Activated CD4-positive, alpha-beta T cell treated with anti-CD3 and anti-CD28 coated beads, Interleukin-2, amount 10 ng/mL, durations not matched to agents 24 days and 14 days (primary cell): Measurements from ENCODE around the gene DLG3. TPM values are rescaled to one million over a fixed set of nuclear protein-coding genes. Genes with fewer than 3 reads are reported as not detected.

Experiments used
- DNase-seq: peaks from one replicate; pipeline ENCODE4 v3.0.0; 2022
- H3K27ac Mint-ChIP-seq: one replicate; pipeline ENCODE4 v1.8.0; 2022; ENCODE audit warnings: mild to moderate bottlenecking, mixed read lengths
- H3K27me3 Mint-ChIP-seq: one replicate; pipeline ENCODE4 v1.8.0; 2022; ENCODE audit warnings: mixed read lengths
- H3K36me3 Mint-ChIP-seq: one replicate; pipeline ENCODE4 v1.8.0; 2022; ENCODE audit warnings: low read depth, mild to moderate bottlenecking, mixed read lengths
- H3K4me1 Mint-ChIP-seq: one replicate; pipeline ENCODE4 v1.8.0; 2021; ENCODE audit warnings: mixed read lengths
- H3K4me3 Mint-ChIP-seq: one replicate; pipeline ENCODE4 v1.8.0; 2022; ENCODE audit warnings: mild to moderate bottlenecking, moderate library complexity, mixed read lengths
- H3K9me3 Mint-ChIP-seq: one replicate; pipeline ENCODE4 v1.8.0; 2021; ENCODE audit warnings: mixed read lengths
- intact Hi-C: fragments of 100-400 bp; cut with micrococcal nuclease; formaldehyde crosslinking; loops from one replicate; pipeline ENCODE4 v1.15.1; 2023
- total RNA-seq: library from RNA; stranded (reverse); gene quantifications from 2 replicates; pipeline ENCODE4 v1.2.3, GENCODE V29; 2022

Gene DLG3
- total RNA-seq, 1 donor from 2014 or later, result 31.9 TPM

DNA sequence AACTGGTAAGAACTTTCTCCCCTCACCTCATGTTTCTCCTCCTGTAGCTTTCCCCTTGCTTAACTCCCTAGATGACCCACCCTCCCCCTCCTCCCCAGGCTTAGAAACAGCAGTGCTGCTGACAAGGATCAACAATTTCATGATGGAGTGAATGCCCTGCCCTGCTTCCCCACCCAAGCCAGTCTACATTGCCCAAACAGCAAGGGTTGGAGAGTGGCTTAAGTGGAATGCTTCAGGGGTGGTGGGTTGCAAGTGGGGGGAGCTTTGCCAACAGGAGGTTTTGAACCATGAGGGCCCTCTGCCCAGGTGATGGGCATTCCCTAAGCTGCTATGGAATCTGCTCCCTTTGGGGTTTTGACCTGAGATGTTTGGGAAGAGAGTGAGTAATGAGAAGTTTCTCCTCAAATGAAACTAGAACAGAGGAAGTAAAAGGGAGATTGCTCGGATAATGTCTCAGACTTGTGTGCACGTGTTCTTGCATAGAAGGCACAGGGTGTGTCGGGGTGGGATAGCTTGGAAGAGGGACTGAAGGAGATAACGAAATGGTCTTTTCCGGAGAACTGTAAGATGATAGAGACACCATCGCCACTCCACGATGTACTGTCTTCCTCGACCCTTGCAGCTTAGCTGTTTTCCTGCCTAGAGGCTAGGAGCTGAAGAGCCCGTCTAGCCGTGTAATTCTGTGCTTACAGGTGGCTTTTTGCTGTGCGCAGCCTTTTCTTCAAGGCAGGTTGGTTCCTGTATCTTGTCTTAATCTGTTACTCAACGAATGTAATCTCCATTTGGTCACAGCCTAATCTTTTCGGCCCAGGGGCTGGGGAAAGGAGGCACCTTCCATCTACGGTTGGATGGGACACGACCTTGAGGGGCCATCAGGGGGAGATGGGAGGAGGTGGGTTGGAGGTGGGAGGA, 11.4 kb upstream of the DLG3 start:
- Mint-ChIP-seq H3K4me3 (peak overlapping the region; percentile 93), H3K9me3 (no peaks in the 10 kb centered on the region), H3K27ac (peak overlapping the region; percentile 95), H3K4me1 (peaks cover 23% of the 10 kb centered on the region), H3K27me3 (peaks cover 6% of the 10 kb centered on the region), H3K36me3 (no peaks in the 10 kb centered on the region)
- no peak for DNase-seq
- intact Hi-C loops, result loop anchor here (5.0 to 10.0 kb wide), 3 partner anchors 96 to 542 kb away; partner anchors contain the start of gene KIF4A

DNA sequence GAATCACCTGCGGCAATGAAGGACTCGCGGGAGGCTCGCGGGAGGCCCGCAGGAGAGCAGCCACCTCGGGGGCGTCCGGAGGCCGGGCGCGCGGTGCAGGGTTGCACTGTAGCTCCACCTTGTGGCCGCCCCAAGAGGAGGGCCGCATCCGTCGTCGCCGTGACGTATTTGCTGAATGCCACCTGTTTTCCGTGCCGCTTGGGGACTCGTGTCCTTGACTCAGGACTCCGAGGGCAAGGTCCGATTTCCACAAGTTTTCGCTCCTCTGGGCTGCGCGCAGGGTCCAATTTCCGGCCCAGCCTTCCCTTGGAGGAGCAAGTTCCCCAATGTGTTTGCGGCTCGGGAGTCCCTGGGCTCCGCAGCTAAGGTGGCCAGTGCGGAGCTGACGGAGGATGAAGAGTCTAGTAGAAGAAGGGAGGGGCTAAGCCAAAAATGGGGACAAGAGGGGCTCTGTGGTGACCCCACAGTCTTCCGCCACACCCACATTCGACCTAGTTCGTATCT, 10.7 kb upstream of the DLG3 start:
- intact Hi-C loops, result loop anchor here (1.0 to 10.0 kb wide), 6 partner anchors 18 to 541 kb away; partner anchors contain the start of genes IGBP1 and KIF4A
- Mint-ChIP-seq H3K4me1 (peaks cover 30% of the 10 kb centered on the region), H3K36me3 (no peaks in the 10 kb centered on the region), H3K4me3 (peak overlapping the region; percentile 93), H3K27ac (peak overlapping the region; percentile 95), H3K9me3 (no peaks in the 10 kb centered on the region), H3K27me3 (peaks cover 6% of the 10 kb centered on the region)
- peak; percentile 92 for DNase-seq

DNA sequence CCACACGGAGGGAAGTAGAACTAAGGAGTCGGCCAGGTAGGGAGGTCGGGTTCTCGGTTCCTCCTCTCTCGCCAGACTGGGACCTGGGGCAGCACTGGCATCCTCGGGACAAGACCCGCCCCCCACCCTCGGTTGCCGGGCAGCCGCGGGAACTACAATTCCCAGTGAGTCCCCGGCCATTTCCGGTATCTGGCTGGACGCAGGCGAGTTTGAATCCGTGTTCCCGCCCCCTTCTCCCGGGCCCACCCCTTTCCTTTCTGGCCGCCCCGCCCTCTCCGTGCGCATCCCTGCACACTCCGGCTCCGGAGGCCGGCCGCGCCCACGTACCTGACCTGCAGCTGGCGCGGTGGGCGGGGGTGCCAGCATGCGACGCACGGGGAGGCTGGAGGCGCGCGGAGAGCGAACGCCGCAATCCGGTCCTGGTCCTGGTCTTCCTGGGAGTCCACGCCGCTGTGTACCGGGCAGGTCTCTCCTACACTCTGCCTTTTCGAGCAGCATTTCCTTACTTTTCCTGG, 10.2 kb upstream of the DLG3 start:
- peaks cover 34% of the 10 kb centered on the region for H3K4me1 Mint-ChIP-seq
- H3K9me3 Mint-ChIP-seq, result no peaks in the 10 kb centered on the region
- intact Hi-C loops, result loop anchor here (1.0 to 10.0 kb wide), 6 partner anchors 18 to 540 kb away; partner anchors contain the start of genes IGBP1 and KIF4A
- peak; percentile 85 for DNase-seq
- no peaks in the 10 kb centered on the region for H3K36me3 Mint-ChIP-seq
- peaks cover 8% of the 10 kb centered on the region for H3K27me3 Mint-ChIP-seq
- peak overlapping the region; percentile 93 for H3K4me3 Mint-ChIP-seq
- peak overlapping the region; percentile 95 for H3K27ac Mint-ChIP-seq

DNA sequence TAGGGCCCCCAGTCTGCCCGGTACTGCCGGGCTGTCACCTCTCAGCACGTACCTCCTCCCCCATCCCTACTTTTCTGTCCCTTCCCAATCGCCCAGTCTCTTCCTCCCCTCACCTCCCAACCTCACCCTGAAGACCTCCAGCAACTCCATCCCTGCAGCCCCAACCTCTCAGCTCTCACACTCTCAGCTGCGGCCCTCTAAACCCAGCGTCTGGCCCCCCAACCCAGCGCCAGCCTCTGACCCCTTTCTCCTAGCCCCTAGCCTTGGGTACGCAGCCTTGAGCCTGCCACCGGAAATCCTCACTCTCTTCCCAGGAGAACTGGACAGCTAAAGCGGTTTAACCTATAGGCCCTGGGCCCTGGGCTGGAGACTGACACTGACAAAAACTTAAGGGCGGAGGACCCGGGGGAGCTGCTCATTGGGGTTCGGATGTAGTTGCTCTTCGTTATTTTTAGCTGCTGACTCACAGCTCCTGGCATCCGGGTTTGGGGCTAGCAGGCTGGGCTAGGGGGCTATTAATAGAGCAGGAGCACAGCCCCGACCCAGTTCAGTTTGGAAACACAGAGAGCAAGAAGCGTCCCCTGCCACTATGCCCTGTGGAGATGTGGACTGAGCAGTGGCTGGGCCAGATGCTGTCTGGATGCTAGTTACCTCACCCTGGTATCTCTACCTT, 9.6 kb upstream of the DLG3 start:
- H3K4me3 Mint-ChIP-seq, result peak overlapping the region; percentile 84
- H3K36me3 Mint-ChIP-seq, result no peaks in the 10 kb centered on the region
- intact Hi-C loops, result loop anchor here (1.0 to 10.0 kb wide), 6 partner anchors 17 to 540 kb away; partner anchors contain the start of genes IGBP1 and KIF4A
- peaks cover 9% of the 10 kb centered on the region for H3K27me3 Mint-ChIP-seq
- H3K9me3 Mint-ChIP-seq, result no peaks in the 10 kb centered on the region
- H3K4me1 Mint-ChIP-seq, result peaks cover 34% of the 10 kb centered on the region
- peak overlapping the region; percentile 71 for H3K27ac Mint-ChIP-seq
- peak; percentile 62 for DNase-seq

DNA sequence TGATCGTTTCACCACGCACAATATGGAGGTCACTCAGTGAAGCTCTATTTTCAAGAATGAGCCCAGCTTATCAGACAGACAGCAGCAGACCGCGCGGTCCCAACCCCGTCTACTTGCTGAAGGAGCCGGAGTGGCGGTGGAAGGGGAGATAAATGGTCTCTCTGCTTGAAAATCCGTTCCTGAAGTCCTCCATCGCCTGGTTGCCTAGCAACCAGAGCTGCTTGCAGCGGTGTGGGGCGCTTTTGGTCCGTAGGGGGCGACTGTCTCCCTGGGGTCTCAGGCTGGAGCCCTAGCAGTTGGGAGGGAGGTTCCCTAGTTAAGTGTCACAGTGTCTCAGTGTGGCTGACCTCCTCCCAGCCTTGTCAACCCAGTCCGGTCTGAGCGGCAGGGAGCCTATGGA, 8.3 kb upstream of the DLG3 start:
- intact Hi-C loops, result loop anchor here (10.0 kb wide), 1 partner anchor 538 kb away; no protein-coding TSS in a partner anchor
- H3K4me3 Mint-ChIP-seq, result no peak overlapping the region

DNA sequence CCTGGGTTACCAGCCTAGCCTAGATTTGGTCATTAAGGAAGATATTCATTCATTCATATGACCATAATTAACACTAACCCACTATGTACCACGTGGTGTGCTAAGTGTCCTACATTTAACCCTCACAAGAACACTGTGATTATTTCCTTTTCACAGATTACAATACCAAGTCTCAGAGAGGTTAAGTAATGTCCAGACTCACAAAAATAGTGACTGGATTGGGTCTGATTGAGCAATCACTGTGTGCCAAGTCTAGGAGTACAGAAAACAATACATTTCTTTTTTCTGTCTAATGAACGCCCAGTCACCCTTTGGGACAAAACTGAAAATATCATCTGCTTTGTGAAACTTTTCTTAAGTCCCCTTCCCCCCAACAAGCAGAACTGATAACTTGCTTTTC, 7.6 kb upstream of the DLG3 start:
- no peaks in the 10 kb centered on the region for H3K36me3 Mint-ChIP-seq
- peaks cover 34% of the 10 kb centered on the region for H3K4me1 Mint-ChIP-seq
- intact Hi-C loops, result loop anchor here (10.0 kb wide), 1 partner anchor 538 kb away; no protein-coding TSS in a partner anchor
- no peaks in the 10 kb centered on the region for H3K9me3 Mint-ChIP-seq
- no peak for DNase-seq
- H3K27me3 Mint-ChIP-seq, result peaks cover 24% of the 10 kb centered on the region
- H3K27ac Mint-ChIP-seq, result no peak overlapping the region
- no peak overlapping the region for H3K4me3 Mint-ChIP-seq

More for the DNA sequence above, 8.3 kb upstream of the DLG3 start:
- DNase-seq, result peak; percentile 58
- Mint-ChIP-seq H3K27me3 (peaks cover 18% of the 10 kb centered on the region), H3K4me1 (peaks cover 34% of the 10 kb centered on the region), H3K36me3 (no peaks in the 10 kb centered on the region), H3K27ac (peak overlapping the region; percentile 58), H3K9me3 (no peaks in the 10 kb centered on the region)

DNA sequence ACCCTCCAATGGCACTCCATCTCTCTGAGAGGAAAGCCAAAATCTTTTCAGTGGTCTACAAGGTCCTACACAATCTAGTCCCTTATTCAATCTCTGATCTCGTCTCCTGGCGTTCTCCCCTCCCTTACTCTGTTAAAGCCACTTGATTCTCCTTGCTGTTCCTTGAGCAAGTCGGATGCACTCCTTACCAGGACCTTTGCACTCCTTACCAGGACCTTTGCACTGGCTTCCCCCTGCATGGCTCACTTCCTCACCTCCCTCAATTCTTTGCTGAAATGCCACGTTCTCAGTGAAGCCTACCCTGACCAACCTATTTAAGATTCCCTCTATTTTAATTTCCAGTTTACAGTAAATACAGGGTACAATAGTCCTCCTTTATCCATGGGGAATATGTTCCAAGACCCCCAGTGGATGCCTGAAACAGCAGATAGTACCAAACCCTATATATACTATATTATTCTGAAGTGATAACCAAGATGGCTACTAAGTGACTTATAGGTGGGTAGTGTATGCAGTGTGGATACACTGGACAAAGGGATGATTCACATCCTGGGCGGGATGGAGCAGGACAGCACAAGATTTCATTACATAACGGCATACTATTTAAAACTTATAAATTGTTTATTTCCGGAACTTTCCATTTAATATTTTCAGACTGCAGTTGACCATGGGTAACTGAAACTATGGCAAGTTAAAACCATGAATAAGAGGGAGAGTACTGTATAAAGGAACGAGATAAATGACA, 6.5 kb upstream of the DLG3 start:
- no peak for DNase-seq
- Mint-ChIP-seq H3K36me3 (no peaks in the 10 kb centered on the region), H3K27me3 (peaks cover 35% of the 10 kb centered on the region), H3K4me3 (no peak overlapping the region), H3K4me1 (peaks cover 33% of the 10 kb centered on the region), H3K27ac (no peak overlapping the region), H3K9me3 (no peaks in the 10 kb centered on the region)
- intact Hi-C loops, result loop anchor here (10.0 kb wide), 1 partner anchor 537 kb away; no protein-coding TSS in a partner anchor

DNA sequence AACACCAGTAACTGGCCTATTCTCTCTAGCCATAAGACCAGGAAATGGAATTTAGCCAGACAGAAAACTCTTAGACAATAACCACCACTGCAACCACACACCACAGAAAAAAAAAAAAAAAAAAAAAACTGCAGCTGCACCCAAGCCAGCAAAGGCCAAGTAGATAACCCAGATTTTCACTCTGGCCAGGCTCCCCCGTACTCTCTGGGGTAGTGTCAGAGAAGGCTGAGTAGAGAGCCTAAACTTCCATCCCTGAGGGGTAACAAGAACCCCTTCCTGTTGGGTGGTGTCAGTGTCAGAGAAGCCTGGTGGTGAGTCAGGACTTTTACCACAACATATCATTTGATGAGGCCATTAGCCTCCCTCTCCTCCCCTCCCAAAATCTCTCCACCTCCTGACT, 5.6 kb upstream of the DLG3 start:
- peaks cover 39% of the 10 kb centered on the region for H3K27me3 Mint-ChIP-seq
- no peak overlapping the region for H3K4me3 Mint-ChIP-seq
- intact Hi-C loops, result loop anchor here (10.0 kb wide), 1 partner anchor 536 kb away; no protein-coding TSS in a partner anchor

DNA sequence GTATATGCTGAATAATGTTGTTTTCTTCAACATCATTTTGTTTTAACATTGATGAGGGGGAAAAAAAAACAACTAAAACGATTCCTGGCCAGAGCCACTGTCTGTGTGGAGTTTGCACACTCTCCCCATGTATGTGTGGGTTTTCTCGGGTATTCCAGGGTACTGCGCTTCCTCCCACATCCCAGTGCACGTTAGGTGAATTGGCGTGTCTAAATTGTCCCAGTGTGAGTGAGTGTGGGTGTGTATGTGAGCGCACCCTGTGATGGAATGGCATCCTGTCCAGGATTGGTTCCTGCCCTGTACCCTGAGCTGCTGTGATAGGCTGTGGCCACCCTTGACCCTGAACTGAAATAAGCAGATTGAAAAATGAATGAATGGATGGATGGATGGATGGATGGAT, 2.4 kb upstream of the DLG3 start:
- no peak for DNase-seq
- no peak overlapping the region for H3K27ac Mint-ChIP-seq
- H3K27me3 Mint-ChIP-seq, result peaks cover 60% of the 10 kb centered on the region
- H3K9me3 Mint-ChIP-seq, result no peaks in the 10 kb centered on the region
- no peak overlapping the region for H3K4me3 Mint-ChIP-seq
- intact Hi-C loops, result no loop called here
- H3K36me3 Mint-ChIP-seq, result no peaks in the 10 kb centered on the region
- peaks cover 20% of the 10 kb centered on the region for H3K4me1 Mint-ChIP-seq

More for the DNA sequence above, 5.6 kb upstream of the DLG3 start:
- peaks cover 25% of the 10 kb centered on the region for H3K4me1 Mint-ChIP-seq
- peak; percentile 61 for DNase-seq
- no peaks in the 10 kb centered on the region for H3K9me3 Mint-ChIP-seq
- no peaks in the 10 kb centered on the region for H3K36me3 Mint-ChIP-seq
- peak overlapping the region; percentile 51 for H3K27ac Mint-ChIP-seq

DNA sequence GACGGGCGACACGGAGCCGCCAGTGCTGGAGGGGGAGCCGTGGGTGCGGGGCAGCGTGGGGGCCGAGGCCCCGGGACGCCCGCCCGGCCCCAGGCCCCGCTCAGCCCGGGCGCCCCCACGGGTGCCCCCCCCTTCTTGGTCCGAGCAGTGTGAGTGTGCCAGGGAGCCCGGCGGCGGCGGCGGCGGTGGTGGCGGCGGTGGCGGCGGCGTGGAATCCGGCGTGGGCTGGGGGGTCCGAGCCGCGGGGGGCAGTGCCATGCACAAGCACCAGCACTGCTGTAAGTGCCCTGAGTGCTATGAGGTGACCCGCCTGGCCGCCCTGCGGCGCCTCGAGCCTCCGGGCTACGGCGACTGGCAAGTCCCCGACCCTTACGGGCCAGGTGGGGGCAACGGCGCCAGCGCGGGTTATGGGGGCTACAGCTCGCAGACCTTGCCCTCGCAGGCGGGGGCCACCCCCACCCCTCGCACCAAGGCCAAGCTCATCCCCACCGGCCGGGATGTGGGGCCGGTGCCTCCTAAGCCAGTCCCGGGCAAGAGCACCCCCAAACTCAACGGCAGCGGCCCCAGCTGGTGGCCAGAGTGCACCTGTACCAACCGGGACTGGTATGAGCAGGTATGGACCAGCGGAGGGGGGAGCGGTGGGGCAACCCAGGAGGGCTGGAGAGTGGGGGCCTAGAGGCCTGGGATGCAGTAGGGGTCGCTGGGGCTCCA, 466 bp downstream of the DLG3 start:
- H3K4me1 Mint-ChIP-seq, result peaks cover 4% of the 10 kb centered on the region
- no peaks in the 10 kb centered on the region for H3K9me3 Mint-ChIP-seq
- DNase-seq, result no peak
- peaks cover 53% of the 10 kb centered on the region for H3K27me3 Mint-ChIP-seq
- no peak overlapping the region for H3K27ac Mint-ChIP-seq
- peak overlapping the region; percentile 58 for H3K4me3 Mint-ChIP-seq
- H3K36me3 Mint-ChIP-seq, result no peaks in the 10 kb centered on the region
- intact Hi-C loops, result no loop called here

DNA sequence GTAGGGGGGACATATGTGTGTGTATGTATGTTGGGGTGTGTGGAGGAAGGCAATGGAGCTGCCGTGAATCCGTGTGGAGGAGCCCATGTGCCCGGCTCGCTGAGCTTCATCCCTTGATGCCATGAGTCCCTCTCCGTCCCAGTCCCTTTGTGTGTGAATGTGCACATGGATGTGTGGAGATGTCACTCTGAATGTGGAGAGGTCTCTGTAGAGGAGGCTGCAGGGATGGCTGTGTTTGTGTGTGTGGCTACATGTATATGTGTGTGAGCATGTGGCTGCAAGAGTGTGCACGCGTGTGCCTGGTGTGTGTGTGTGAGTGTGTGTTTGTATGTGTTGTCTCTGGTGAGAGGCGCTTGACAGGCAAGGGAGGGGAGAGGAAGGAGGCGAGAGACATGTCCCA, 1.3 kb downstream of the DLG3 start:
- H3K4me1 Mint-ChIP-seq, result peaks cover 4% of the 10 kb centered on the region
- H3K4me3 Mint-ChIP-seq, result peak overlapping the region; percentile 44
- DNase-seq, result no peak

More for the DNA sequence above, 1.3 kb downstream of the DLG3 start:
- Mint-ChIP-seq H3K9me3 (no peaks in the 10 kb centered on the region), H3K36me3 (no peaks in the 10 kb centered on the region), H3K27ac (no peak overlapping the region), H3K27me3 (peaks cover 47% of the 10 kb centered on the region)
- intact Hi-C loops, result no loop called here
